Activated T-cell treated with anti-CD3 and anti-CD28 coated beads for 24 hours (primary cell): ENCODE data around the gene HSD17B12.

Source experiments
- DNase-seq: peaks from one replicate; pipeline ENCODE4 v3.0.0-alpha.2; 2020; ENCODE audit warnings: low read depth

The HSD17B12 gene

GRCh38 chr11:43806976-43807375 lies 126.4 kb downstream of the HSD17B12 start:
- no peak for DNase-seq

GRCh38 chr11:43810929-43811596 lies 130.5 kb downstream of the HSD17B12 start:
- no peak for DNase-seq

- no peak for DNase-seq
Measured at GRCh38 chr11:43812471-43812870, 131.9 kb downstream of the HSD17B12 start.

- no peak for DNase-seq
Measured at GRCh38 chr11:43818220-43818619, 137.7 kb downstream of the HSD17B12 start.

GRCh38 chr11:43819926-43820325 lies 139.4 kb downstream of the HSD17B12 start:
- DNase-seq, result no peak

- no peak for DNase-seq
Measured at GRCh38 chr11:43823316-43823715, 142.8 kb downstream of the HSD17B12 start.

- DNase-seq, result no peak
Measured at GRCh38 chr11:43823851-43824250, 143.3 kb downstream of the HSD17B12 start.

- DNase-seq, result no peak
Measured at GRCh38 chr11:43825217-43825816, 144.8 kb downstream of the HSD17B12 start.

GRCh38 chr11:43830928-43831440 lies 150.4 kb downstream of the HSD17B12 start:
- peak; percentile 46 for DNase-seq

GRCh38 chr11:43832536-43832935 lies 152.0 kb downstream of the HSD17B12 start:
- DNase-seq, result no peak

GRCh38 chr11:43833657-43834073 lies 153.1 kb downstream of the HSD17B12 start:
- DNase-seq, result no peak

- no peak for DNase-seq
Measured at GRCh38 chr11:43834286-43834685, 153.7 kb downstream of the HSD17B12 start.

GRCh38 chr11:43835104-43835503 lies 154.6 kb downstream of the HSD17B12 start:
- DNase-seq, result no peak

GRCh38 chr11:43837879-43838278 lies 157.3 kb downstream of the HSD17B12 start:
- DNase-seq, result no peak

- DNase-seq, result no peak
Measured at GRCh38 chr11:43842021-43842420, 161.5 kb downstream of the HSD17B12 start.

GRCh38 chr11:43845816-43846215 lies 165.3 kb downstream of the HSD17B12 start:
- no peak for DNase-seq

GRCh38 chr11:43852057-43852636 lies 171.6 kb downstream of the HSD17B12 start:
- DNase-seq, result peak; percentile 62

- DNase-seq, result no peak
Measured at GRCh38 chr11:43853781-43854180, 173.2 kb downstream of the HSD17B12 start.

- DNase-seq, result no peak
Measured at GRCh38 chr11:43856993-43857392, 176.5 kb downstream of the HSD17B12 start.

GRCh38 chr11:43861141-43861540 lies 180.6 kb downstream of the HSD17B12 start:
- DNase-seq, result no peak

- no peak for DNase-seq
Measured at GRCh38 chr11:43866520-43866919, 186.0 kb downstream of the HSD17B12 start.

- no peak for DNase-seq
Measured at GRCh38 chr11:43866969-43867368, 186.4 kb downstream of the HSD17B12 start.

- peak; percentile 36 for DNase-seq
Measured at GRCh38 chr11:43868852-43869567, 188.5 kb downstream of the HSD17B12 start.
